ENCODE measurements around the gene ATXN2L. TPM values are rescaled to one million over a fixed set of nuclear protein-coding genes. Genes with fewer than 3 reads are reported as not detected.

Gene ATXN2L, protein sequence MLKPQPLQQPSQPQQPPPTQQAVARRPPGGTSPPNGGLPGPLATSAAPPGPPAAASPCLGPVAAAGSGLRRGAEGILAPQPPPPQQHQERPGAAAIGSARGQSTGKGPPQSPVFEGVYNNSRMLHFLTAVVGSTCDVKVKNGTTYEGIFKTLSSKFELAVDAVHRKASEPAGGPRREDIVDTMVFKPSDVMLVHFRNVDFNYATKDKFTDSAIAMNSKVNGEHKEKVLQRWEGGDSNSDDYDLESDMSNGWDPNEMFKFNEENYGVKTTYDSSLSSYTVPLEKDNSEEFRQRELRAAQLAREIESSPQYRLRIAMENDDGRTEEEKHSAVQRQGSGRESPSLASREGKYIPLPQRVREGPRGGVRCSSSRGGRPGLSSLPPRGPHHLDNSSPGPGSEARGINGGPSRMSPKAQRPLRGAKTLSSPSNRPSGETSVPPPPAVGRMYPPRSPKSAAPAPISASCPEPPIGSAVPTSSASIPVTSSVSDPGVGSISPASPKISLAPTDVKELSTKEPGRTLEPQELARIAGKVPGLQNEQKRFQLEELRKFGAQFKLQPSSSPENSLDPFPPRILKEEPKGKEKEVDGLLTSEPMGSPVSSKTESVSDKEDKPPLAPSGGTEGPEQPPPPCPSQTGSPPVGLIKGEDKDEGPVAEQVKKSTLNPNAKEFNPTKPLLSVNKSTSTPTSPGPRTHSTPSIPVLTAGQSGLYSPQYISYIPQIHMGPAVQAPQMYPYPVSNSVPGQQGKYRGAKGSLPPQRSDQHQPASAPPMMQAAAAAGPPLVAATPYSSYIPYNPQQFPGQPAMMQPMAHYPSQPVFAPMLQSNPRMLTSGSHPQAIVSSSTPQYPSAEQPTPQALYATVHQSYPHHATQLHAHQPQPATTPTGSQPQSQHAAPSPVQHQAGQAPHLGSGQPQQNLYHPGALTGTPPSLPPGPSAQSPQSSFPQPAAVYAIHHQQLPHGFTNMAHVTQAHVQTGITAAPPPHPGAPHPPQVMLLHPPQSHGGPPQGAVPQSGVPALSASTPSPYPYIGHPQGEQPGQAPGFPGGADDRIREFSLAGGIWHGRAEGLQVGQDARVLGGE
- total RNA-seq (2012; rRNA removed): 10.3 and 12.9 TPM in 2 replicates
- 50.2 and 58.8 TPM in 2 replicates for polyA plus RNA-seq (2012; rRNA removed)
- polyA plus RNA-seq (2012; cell fraction: cytosol; rRNA removed): 38.2 and 65.5 TPM in 2 replicates
- polyA plus RNA-seq (2012; cell fraction: nucleus; rRNA removed; ENCODE audit: low replicate concordance): 162 and 355 TPM in 2 replicates
- percentile 92 among the genes with signal in this experiment for Bru-seq, nascent RNA
- percentile 97 among the genes with signal in this experiment for BruChase-seq, experiment 1, labeled RNA remaining after a 6-hour chase
- percentile 93 among the genes with signal in this experiment for BruChase-seq, experiment 2, labeled RNA remaining after a 2-hour chase
- long read RNA-seq, partial matches to known transcripts: 15 of 38 reads
- long read RNA-seq, other reads (novel, unspliced or antisense): 22 of 38 reads

DNA sequence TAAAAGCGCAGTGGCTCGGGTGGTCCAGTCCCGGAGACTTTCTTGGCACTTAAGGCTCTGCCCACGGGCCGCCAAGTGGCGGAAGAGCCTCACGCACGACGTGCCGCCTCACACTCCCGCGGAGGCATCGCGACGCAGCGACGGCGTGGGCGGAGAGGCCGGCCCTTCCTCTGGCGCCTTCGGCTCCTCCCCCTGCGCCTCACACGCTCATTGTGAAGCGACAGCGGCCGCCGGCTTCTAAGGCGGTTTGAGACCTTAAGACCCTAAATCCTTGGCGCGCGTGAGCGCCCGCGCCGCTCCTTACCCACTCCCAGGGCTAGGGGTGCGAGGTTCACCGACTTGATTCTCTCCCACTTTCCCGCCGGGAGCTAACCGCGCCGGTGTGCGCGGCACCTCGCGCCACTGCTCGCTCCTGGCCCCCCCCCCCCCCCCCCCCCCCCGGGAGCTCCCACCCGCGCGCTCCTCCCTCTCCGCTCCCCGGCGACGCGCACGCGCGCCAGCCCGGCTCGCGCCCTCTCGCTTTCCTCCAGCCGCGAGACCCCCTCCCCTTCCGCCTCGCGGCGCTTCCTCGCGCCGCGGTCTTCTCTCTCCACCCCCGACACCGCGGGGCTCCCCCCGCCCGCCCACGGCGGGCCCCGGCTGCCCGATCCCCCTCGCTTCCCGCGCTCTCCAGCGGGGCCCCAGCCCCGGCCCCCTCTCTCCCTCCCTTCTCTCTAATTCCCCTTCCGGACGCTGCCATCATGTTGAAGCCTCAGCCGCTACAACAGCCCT lies at the start of gene ATXN2L:
ATXN2L (plus strand) TSS at position 480 of the 771 bp plus-strand sequence; CDS start at position 741, 261 bp downstream.
- in situ Hi-C loops (cut with MboI; ENCODE audit: low sequenced_read_pairs): loop anchor here (5.0 kb wide), 1 partner anchor 120 kb away; no protein-coding TSS in a partner anchor
- Histone ChIP-seq H3K9me3 (ENCODE audit: control insufficient read depth, insufficient read depth, low read length) (no peaks in the 10 kb centered on the region), H4K20me1 (ENCODE audit: insufficient read depth, low read length) (peaks cover 38% of the 10 kb centered on the region), H2BK15ac (ENCODE audit: low read depth, low read length) (no peak within 1 kb of the TSS), H2BK120ac (ENCODE audit: low read depth, low read length) (0 out of 2 replicates have a peak within 1 kb of the TSS, but pooled peaks have one; percentile 33), H4K5ac (ENCODE audit: low read depth, low read length) (peak within 1 kb of the TSS; percentile 93), H4K8ac (ENCODE audit: low read depth in 2 of 2, low read length in 2 of 2) (peak within 1 kb of the TSS; percentile 81 to 99), H3K4me2 (ENCODE audit: low read depth, low read length) (peak within 1 kb of the TSS; percentile 86), H3K4ac (ENCODE audit: low read depth, low read length) (peak within 1 kb of the TSS; percentile 92), H3K14ac (replicated peaks; ENCODE audit: low read depth, low read length) (peak within 1 kb of the TSS; percentile 99), H4K91ac (ENCODE audit: insufficient read depth, low read depth, low read length) (peak within 1 kb of the TSS; percentile 89), H3K36me3 (ENCODE audit: control insufficient read depth, insufficient read depth, low read length) (peaks cover 19% of the 10 kb centered on the region), H2BK20ac (ENCODE audit: low read depth, low read length) (0 out of 2 replicates have a peak within 1 kb of the TSS, but pooled peaks have one; percentile 25), H3K9me1 (ENCODE audit: insufficient read depth, low read length) (peaks cover 10% of the 10 kb centered on the region), H3K4me1 (ENCODE audit: control insufficient read depth, insufficient read depth, low read length) (peaks cover 4% of the 10 kb centered on the region; the same call in 1 of the 2 replicates), H3K27ac (ENCODE audit: insufficient read depth, low read length) (peak within 1 kb of the TSS; percentile 92), H2AK5ac (ENCODE audit: low read depth, low read length) (peak within 1 kb of the TSS; percentile 77), H2AFZ (replicated peaks; ENCODE audit: low read length, poor library complexity) (peak within 1 kb of the TSS; percentile 96), H3K79me1 (ENCODE audit: low read depth in 1 of 2, low read length in 2 of 2) (peaks cover 28 to 56% of the 10 kb centered on the region in 2 experiments), H3K4me3 (ENCODE audit: insufficient read depth, low read depth, low read length) (peak within 1 kb of the TSS; percentile 69), H3K23ac (ENCODE audit: low read depth, low read length) (peak within 1 kb of the TSS; percentile 94), H2AK9ac (replicated peaks; ENCODE audit: low read depth, low read length, poor library complexity) (peak within 1 kb of the TSS; percentile 97), H3K9ac (ENCODE audit: low read depth, low read length) (peak within 1 kb of the TSS; percentile 97), H2BK5ac (ENCODE audit: low read depth, low read length, poor library complexity, severe bottlenecking) (peak within 1 kb of the TSS; percentile 92), H3K27me3 (ENCODE audit: control insufficient read depth, insufficient read depth, low read length) (no peaks in the 10 kb centered on the region), H3K18ac (ENCODE audit: low read depth, low read length) (peak within 1 kb of the TSS; percentile 78), H3K56ac (ENCODE audit: extremely low read depth, insufficient read depth, low read length) (peak within 1 kb of the TSS; percentile 96)
- ATAC-seq (ENCODE audit: low read depth): peak; percentile 66
- CTCF ChIA-PET: interaction anchor here (0.6 kb wide), 1 partner anchor 63 kb away, joined by 3 read pairs; no protein-coding TSS in a partner anchor
- no TSS peak for BruUV-seq (replicated peaks)
- DNase-seq: peak; percentile 96
- 0% methylated on average over 28 of the region's 91 CpGs; no CpG with 5 or more reads in 1 of the 2 experiments for WGBS, 2 experiments (ENCODE audit: extremely low coverage in 2 of 2, insufficient read length in 1 of 2)
- intact Hi-C loops (cut with micrococcal nuclease): loop anchor here (5.0 kb wide), 2 partner anchors 40 to 125 kb away; partner anchors contain the start of gene SH2B1
- dilution Hi-C loops (cut with HindIII; ENCODE audit: low sequenced_read_pairs, unreplicated experiment): no loop called here
- POLR2A ChIA-PET (ENCODE audit: unreplicated experiment): interaction anchor here (0.6 kb wide), 3 partner anchors 25 to 1003 kb away, joined by 6 to 15 read pairs (median 7); no protein-coding TSS in a partner anchor
- TF ChIP-seq, protein P1, sequence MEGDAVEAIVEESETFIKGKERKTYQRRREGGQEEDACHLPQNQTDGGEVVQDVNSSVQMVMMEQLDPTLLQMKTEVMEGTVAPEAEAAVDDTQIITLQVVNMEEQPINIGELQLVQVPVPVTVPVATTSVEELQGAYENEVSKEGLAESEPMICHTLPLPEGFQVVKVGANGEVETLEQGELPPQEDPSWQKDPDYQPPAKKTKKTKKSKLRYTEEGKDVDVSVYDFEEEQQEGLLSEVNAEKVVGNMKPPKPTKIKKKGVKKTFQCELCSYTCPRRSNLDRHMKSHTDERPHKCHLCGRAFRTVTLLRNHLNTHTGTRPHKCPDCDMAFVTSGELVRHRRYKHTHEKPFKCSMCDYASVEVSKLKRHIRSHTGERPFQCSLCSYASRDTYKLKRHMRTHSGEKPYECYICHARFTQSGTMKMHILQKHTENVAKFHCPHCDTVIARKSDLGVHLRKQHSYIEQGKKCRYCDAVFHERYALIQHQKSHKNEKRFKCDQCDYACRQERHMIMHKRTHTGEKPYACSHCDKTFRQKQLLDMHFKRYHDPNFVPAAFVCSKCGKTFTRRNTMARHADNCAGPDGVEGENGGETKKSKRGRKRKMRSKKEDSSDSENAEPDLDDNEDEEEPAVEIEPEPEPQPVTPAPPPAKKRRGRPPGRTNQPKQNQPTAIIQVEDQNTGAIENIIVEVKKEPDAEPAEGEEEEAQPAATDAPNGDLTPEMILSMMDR (conservative IDR thresholded peaks at IDR 0.05; ENCODE audit: low read depth, low read length): peak; percentile 20; the same call in 1 of the 2 replicates
- TF ChIP-seq MXI1 (IDR thresholded peaks at IDR 0.05; ENCODE audit: borderline replicate concordance, low read depth, low read length): peak; percentile 75; the same call in 1 of the 2 replicates
- TF ChIP-seq CHD1 (IDR thresholded peaks at IDR 0.05; ENCODE audit: low read depth, low read length): no peak
- peak; percentile 96 for TF ChIP-seq POLR2A (IDR thresholded peaks at IDR 0.05; ENCODE audit: low read depth, low read length)
- 0 out of 2 replicates have a peak, but pooled peaks have one; percentile 26 for TF ChIP-seq NFE2L2 (IDR thresholded peaks at IDR 0.05; ENCODE audit: low read depth, low read length)
- TF ChIP-seq FOS (IDR thresholded peaks at IDR 0.05; ENCODE audit: low read depth, low read length): no peak
- TF ChIP-seq RAD21 (IDR thresholded peaks at IDR 0.05; ENCODE audit: low read length): peak; percentile 33; the same call in 1 of the 2 replicates
- no peak; the same call in 1 of the 2 replicates for TF ChIP-seq SMC3 (IDR thresholded peaks at IDR 0.05; ENCODE audit: low read depth, low read length)
- no peak for TF ChIP-seq RFX5 (IDR thresholded peaks at IDR 0.05; ENCODE audit: low read depth, low read length)

Data from IMR-90 (cell line).